GM21381 (cell line): ENCODE measurements around the gene PRCC.

ENCODE experiments used
- ATAC-seq: cut with Tn5 transposase; IDR thresholded peaks from one replicate; pipeline ENCODE4 v1.9.1; 2021; ENCODE audit warnings: mild to moderate bottlenecking, moderate library complexity; ENCODE audit not compliant: unreplicated experiment

The PRCC gene

GRCh38 chr1:156743367-156744302, 23.7 kb upstream of the PRCC start:
- ATAC-seq = no peak

GRCh38 chr1:156744344-156744743, 23.0 kb upstream of the PRCC start:
- no peak for ATAC-seq

- ATAC-seq = no peak
Observed at GRCh38 chr1:156744786-156745419, 22.4 kb upstream of the PRCC start.

- ATAC-seq = no peak
Observed at GRCh38 chr1:156745881-156746280, 21.5 kb upstream of the PRCC start.

GRCh38 chr1:156746406-156746727, 21.0 kb upstream of the PRCC start:
- ATAC-seq = no peak

GRCh38 chr1:156746728-156747631, 20.4 kb upstream of the PRCC start:
- no peak for ATAC-seq

GRCh38 chr1:156747742-156748669, 19.3 kb upstream of the PRCC start:
- no peak for ATAC-seq

GRCh38 chr1:156748670-156749418, 18.5 kb upstream of the PRCC start:
- no peak for ATAC-seq

- no peak for ATAC-seq
Observed at GRCh38 chr1:156749419-156750118, 17.8 kb upstream of the PRCC start.

- no peak for ATAC-seq
Observed at GRCh38 chr1:156750191-156750672, 17.1 kb upstream of the PRCC start.

GRCh38 chr1:156750711-156751450, 16.5 kb upstream of the PRCC start:
- ATAC-seq = peak; percentile 8

GRCh38 chr1:156751451-156751756, 15.9 kb upstream of the PRCC start, which contains the start of gene HDGF:
HDGF (minus strand) TSS chr1:156751675; CDS start chr1:156751429, 246 bp downstream.
- ATAC-seq = peak; percentile 13

- ATAC-seq = peak; percentile 65
Observed at GRCh38 chr1:156751757-156752481, 15.4 kb upstream of the PRCC start.

- ATAC-seq = no peak
Observed at GRCh38 chr1:156752843-156753482, 14.4 kb upstream of the PRCC start.

- no peak for ATAC-seq
Observed at GRCh38 chr1:156754219-156754618, 13.1 kb upstream of the PRCC start.

- ATAC-seq = no peak
Observed at GRCh38 chr1:156755527-156755950, 11.8 kb upstream of the PRCC start.

GRCh38 chr1:156756355-156756754, 11.0 kb upstream of the PRCC start:
- no peak for ATAC-seq
